Activated T-helper 9 cell treated with anti-CD3 and anti-CD28 coated beads, Interleukin-2, amount 50 U/mL, for 16 hours (primary cell): ENCODE measurements around the gene MYO16.
"Not testable (repeated sequence)": the region's sequence is repeated elsewhere in the genome, so short reads cannot be mapped to it uniquely, and the experiment has no call there.

Source experiments
- DNase-seq: peaks from one replicate; pipeline ENCODE4 v3.0.0-alpha.2; 2020; ENCODE audit warnings: low read depth

The MYO16 gene

GRCh38 chr13:108742701-108743451, 113.5 kb downstream of the MYO16 start:
- no peak for DNase-seq

- DNase-seq = no peak
Observed at GRCh38 chr13:108743522-108743921, 114.1 kb downstream of the MYO16 start.

GRCh38 chr13:108747843-108748242, 118.4 kb downstream of the MYO16 start:
- DNase-seq = no peak

GRCh38 chr13:108752276-108752675, 122.9 kb downstream of the MYO16 start:
- DNase-seq = no peak

- DNase-seq = no peak
Observed at GRCh38 chr13:108755083-108755482, 125.7 kb downstream of the MYO16 start.

- DNase-seq = no peak
Observed at GRCh38 chr13:108760129-108760528, 130.7 kb downstream of the MYO16 start.

GRCh38 chr13:108760541-108760940, 131.1 kb downstream of the MYO16 start:
- DNase-seq = no peak

- no peak for DNase-seq
Observed at GRCh38 chr13:108768035-108768434, 138.6 kb downstream of the MYO16 start.

GRCh38 chr13:108769213-108770070, 140.0 kb downstream of the MYO16 start:
- DNase-seq = no peak

GRCh38 chr13:108775597-108775996, 146.2 kb downstream of the MYO16 start:
- DNase-seq = no peak

GRCh38 chr13:108776650-108777049, 147.2 kb downstream of the MYO16 start:
- DNase-seq = no peak

GRCh38 chr13:108777421-108778420, 148.3 kb downstream of the MYO16 start:
- DNase-seq = no peak

- no peak for DNase-seq
Observed at GRCh38 chr13:108779308-108779707, 149.9 kb downstream of the MYO16 start.

GRCh38 chr13:108780706-108781105, 151.3 kb downstream of the MYO16 start:
- no peak for DNase-seq

GRCh38 chr13:108781312-108781711, 151.9 kb downstream of the MYO16 start:
- no peak for DNase-seq

GRCh38 chr13:108782480-108782879, 153.1 kb downstream of the MYO16 start:
- DNase-seq = not testable (repeated sequence)

GRCh38 chr13:108785844-108786243, 156.4 kb downstream of the MYO16 start:
- no peak for DNase-seq

GRCh38 chr13:108786456-108787200, 157.2 kb downstream of the MYO16 start:
- DNase-seq = no peak

GRCh38 chr13:108787700-108788414, 158.4 kb downstream of the MYO16 start:
- no peak for DNase-seq

GRCh38 chr13:108789476-108789875, 160.1 kb downstream of the MYO16 start:
- DNase-seq = no peak

GRCh38 chr13:108795841-108796240, 166.4 kb downstream of the MYO16 start:
- DNase-seq = no peak
